Activated T-helper 9 cell treated with anti-CD3 and anti-CD28 coated beads, Interleukin-2, amount 50 U/mL, for 16 hours (primary cell): ENCODE results near the gene KRT26.

Experiments
- DNase-seq: peaks from one replicate; pipeline ENCODE4 v3.0.0-alpha.2; 2020; ENCODE audit warnings: low read depth

Gene KRT26

GRCh38 chr17:40727447-40728231 lies 44.4 kb downstream of the KRT26 start:
- no peak for DNase-seq

GRCh38 chr17:40726919-40727318 lies 45.1 kb downstream of the KRT26 start:
- no peak for DNase-seq

DNA sequence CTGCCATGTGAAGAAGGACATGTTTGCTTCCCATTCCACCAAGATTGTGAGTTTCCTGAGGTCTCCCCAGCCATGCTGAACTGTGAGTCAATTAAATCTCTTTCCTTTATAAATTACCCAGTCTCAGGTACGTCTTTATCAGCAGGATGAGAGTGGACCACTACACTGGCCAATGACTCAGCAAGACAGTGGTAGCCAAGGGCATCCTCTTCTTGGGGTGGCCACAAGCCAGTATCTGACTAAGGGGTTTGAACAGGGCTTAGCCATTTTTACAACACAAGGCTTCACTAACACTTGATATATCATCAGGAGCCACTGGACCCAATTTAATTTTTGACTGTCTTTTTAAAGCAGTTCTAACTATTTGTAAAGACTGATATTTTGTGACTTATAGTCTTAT lies 47.3 kb downstream of the KRT26 start:
- DNase-seq = no peak

GRCh38 chr17:40722241-40722640 lies 49.8 kb downstream of the KRT26 start:
- DNase-seq = no peak

GRCh38 chr17:40720899-40721298 lies 51.1 kb downstream of the KRT26 start:
- DNase-seq = no peak

DNA sequence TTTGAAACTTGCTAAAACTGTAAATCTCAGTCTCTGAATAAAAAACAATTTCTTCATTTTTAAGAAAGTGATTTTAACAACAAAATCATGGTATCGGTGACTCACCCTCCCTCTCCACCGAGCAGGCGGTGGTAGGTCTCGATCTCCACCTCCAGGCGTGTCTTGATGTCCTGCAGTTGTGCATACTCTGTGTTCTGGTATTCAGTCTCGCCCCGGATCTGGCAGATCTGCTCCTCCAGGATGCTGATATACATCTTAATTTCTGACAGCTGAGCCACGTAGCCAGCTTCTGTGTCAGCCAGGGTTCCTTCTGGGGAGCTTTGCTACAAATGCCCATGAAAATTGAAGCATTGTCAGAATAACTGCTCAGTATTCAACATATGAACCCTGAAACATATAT lies 53.1 kb downstream of the KRT26 start:
- no peak for DNase-seq

DNA sequence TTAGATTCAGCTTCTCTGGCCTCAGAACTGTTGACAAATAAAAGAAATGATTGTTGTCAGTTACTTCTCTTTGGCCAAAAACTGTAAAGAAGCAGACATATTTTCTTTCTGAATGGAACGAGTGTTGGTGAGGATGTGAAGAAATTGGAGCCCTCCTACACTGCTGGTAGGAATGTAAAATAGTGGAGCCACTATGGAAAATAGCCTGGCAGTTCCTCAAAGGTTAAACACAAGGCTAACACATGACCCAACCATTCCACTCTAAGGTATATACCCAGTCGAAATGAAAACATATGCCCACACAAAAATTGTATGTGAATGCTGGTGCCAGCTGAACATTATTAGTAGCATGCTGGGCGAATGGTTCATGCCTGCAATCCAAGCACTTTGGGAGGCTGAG lies 54.2 kb downstream of the KRT26 start:
- no peak for DNase-seq
